Liver (tissue), 3 donors: ENCODE data around the gene TACC3.

Experiments
- RAD21 ChIP-seq, 2 donors: IDR thresholded peaks; 2 replicates each; pipeline ENCODE4 v1.6.1; 2016; ENCODE audit warnings: antibody characterized with exemption in 2 of 2, mild to moderate bottlenecking in 2 of 2
- REST ChIP-seq: IDR thresholded peaks from 2 replicates; pipeline ENCODE4 v1.6.1; 2016; ENCODE audit warnings: antibody characterized with exemption, mild to moderate bottlenecking
- TAF1 ChIP-seq: conservative IDR thresholded peaks from 2 replicates; pipeline ENCODE4 v1.6.1; 2016; ENCODE audit warnings: antibody characterized with exemption, mild to moderate bottlenecking
- TF ChIP-seq, protein P1 (sequence below): fragments of 150-350 bp; IDR thresholded peaks from 2 replicates; pipeline ENCODE4 v1.5.1; 2017; ENCODE audit warnings: improper control_type of control experiment, low read depth, low read length; ENCODE audit not compliant: missing input control
- donor health status: healthy.
- donor health status: healthy.

DNA sequence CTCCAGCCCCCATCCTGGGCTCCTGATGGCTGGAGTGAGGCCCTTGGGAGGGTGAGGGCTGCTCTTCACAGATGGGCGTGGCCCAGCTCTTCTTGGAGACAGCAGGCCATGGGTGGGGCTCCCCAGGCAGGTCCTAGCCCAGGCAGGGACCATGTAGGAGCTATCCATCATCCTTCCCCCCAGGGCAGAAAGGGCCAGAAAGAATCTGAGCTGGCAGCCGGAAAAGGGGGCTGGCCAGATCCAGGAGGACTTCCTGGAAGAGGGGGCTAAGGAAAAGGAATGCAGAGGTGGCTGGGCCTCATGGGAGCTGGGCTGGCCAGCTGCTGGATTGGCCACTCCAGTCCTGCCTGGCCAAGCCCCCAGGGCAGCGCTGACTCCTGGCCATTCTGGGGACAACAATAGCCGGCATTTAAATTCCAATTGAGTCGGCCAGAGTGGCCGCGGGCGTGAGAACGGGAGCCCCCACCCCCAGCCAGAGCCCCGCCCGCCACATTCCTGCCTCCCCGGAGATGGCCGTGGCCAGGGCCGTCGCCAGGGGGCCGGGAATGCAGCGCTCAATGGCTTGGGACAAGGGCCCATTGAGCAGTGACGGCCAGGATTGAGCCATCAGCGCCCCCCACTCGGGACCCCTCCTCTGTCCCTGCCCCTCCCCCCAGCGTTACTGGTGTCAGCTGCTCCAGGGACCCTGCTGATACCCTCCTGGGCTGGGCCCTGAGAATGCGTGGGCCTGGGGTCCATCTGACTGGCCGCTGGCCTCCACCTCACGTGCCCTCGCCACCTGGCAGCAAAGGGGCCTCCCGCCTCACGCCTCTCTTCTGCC lies 56.7 kb downstream of the TACC3 start:
- TF ChIP-seq TAF1 (no peak), RAD21 (IDR thresholded peaks at IDR 0.05) (no peak), REST (no peak)
- TF ChIP-seq, protein P1, sequence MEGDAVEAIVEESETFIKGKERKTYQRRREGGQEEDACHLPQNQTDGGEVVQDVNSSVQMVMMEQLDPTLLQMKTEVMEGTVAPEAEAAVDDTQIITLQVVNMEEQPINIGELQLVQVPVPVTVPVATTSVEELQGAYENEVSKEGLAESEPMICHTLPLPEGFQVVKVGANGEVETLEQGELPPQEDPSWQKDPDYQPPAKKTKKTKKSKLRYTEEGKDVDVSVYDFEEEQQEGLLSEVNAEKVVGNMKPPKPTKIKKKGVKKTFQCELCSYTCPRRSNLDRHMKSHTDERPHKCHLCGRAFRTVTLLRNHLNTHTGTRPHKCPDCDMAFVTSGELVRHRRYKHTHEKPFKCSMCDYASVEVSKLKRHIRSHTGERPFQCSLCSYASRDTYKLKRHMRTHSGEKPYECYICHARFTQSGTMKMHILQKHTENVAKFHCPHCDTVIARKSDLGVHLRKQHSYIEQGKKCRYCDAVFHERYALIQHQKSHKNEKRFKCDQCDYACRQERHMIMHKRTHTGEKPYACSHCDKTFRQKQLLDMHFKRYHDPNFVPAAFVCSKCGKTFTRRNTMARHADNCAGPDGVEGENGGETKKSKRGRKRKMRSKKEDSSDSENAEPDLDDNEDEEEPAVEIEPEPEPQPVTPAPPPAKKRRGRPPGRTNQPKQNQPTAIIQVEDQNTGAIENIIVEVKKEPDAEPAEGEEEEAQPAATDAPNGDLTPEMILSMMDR = no peak
